ENCODE measurements around the gene RAB7A.
"Not testable (repeated sequence)": the region's sequence is repeated elsewhere in the genome, so short reads cannot be mapped to it uniquely, and the experiment has no call there.

Gene RAB7A

GRCh38 chr3:128710816-128711433 lies 15.1 kb upstream of the RAB7A start:
- DNase-seq (ENCODE audit: extremely low read depth in 1 of 2, low read depth in 1 of 2), result no peak

- DNase-seq (ENCODE audit: extremely low read depth in 1 of 2, low read depth in 1 of 2), result no peak
These were observed 13.1 kb upstream of the RAB7A start for GRCh38 chr3:128712848-128713247.

GRCh38 chr3:128714887-128715491 lies 11.0 kb upstream of the RAB7A start:
- no peak for DNase-seq (ENCODE audit: extremely low read depth in 1 of 2, low read depth in 1 of 2)

- not testable (repeated sequence) for DNase-seq (ENCODE audit: extremely low read depth in 1 of 2, low read depth in 1 of 2)
These were observed 7.1 kb upstream of the RAB7A start for GRCh38 chr3:128718892-128719291.

- no peak for DNase-seq (ENCODE audit: extremely low read depth in 1 of 2, low read depth in 1 of 2)
These were observed 5.1 kb upstream of the RAB7A start for GRCh38 chr3:128720891-128721290.

GRCh38 chr3:128723477-128723876 lies 2.5 kb upstream of the RAB7A start:
- no peak for DNase-seq (ENCODE audit: extremely low read depth in 1 of 2, low read depth in 1 of 2)

- no peak for DNase-seq (ENCODE audit: extremely low read depth in 1 of 2, low read depth in 1 of 2)
These were observed 398 bp upstream of the RAB7A start for GRCh38 chr3:128725547-128726022.

GRCh38 chr3:128727059-128727458 lies 1.1 kb downstream of the RAB7A start:
- DNase-seq (ENCODE audit: extremely low read depth in 1 of 2, low read depth in 1 of 2), result no peak

- DNase-seq (ENCODE audit: extremely low read depth in 1 of 2, low read depth in 1 of 2), result no peak
These were observed 1.5 kb downstream of the RAB7A start for GRCh38 chr3:128727485-128727884.

- DNase-seq (ENCODE audit: extremely low read depth in 1 of 2, low read depth in 1 of 2), result no peak
These were observed 2.0 kb downstream of the RAB7A start for GRCh38 chr3:128727996-128728395.

GRCh38 chr3:128728521-128728920 lies 2.5 kb downstream of the RAB7A start:
- DNase-seq (ENCODE audit: extremely low read depth in 1 of 2, low read depth in 1 of 2), result not testable (repeated sequence)

GRCh38 chr3:128730471-128730870 lies 4.5 kb downstream of the RAB7A start:
- DNase-seq (ENCODE audit: extremely low read depth in 1 of 2, low read depth in 1 of 2), result no peak

GRCh38 chr3:128734523-128735189 lies 8.7 kb downstream of the RAB7A start:
- no peak for DNase-seq (ENCODE audit: extremely low read depth in 1 of 2, low read depth in 1 of 2)

- DNase-seq (ENCODE audit: extremely low read depth in 1 of 2, low read depth in 1 of 2), result no peak
These were observed 9.3 kb downstream of the RAB7A start for GRCh38 chr3:128735287-128735686.

- no peak for DNase-seq (ENCODE audit: extremely low read depth in 1 of 2, low read depth in 1 of 2)
These were observed 9.9 kb downstream of the RAB7A start for GRCh38 chr3:128735884-128736283.

GRCh38 chr3:128736601-128737000 lies 10.6 kb downstream of the RAB7A start:
- DNase-seq (ENCODE audit: extremely low read depth in 1 of 2, low read depth in 1 of 2), result no peak

GRCh38 chr3:128740621-128741020 lies 14.6 kb downstream of the RAB7A start:
- no peak for DNase-seq (ENCODE audit: extremely low read depth in 1 of 2, low read depth in 1 of 2)

- no peak for DNase-seq (ENCODE audit: extremely low read depth in 1 of 2, low read depth in 1 of 2)
These were observed 17.0 kb downstream of the RAB7A start for GRCh38 chr3:128742821-128743594.

GRCh38 chr3:128745742-128746141 lies 19.8 kb downstream of the RAB7A start:
- no peak for DNase-seq (ENCODE audit: extremely low read depth in 1 of 2, low read depth in 1 of 2)

- DNase-seq (ENCODE audit: extremely low read depth in 1 of 2, low read depth in 1 of 2), result no peak
These were observed 20.9 kb downstream of the RAB7A start for GRCh38 chr3:128746881-128747280.

- no peak for DNase-seq (ENCODE audit: extremely low read depth in 1 of 2, low read depth in 1 of 2)
These were observed 22.6 kb downstream of the RAB7A start for GRCh38 chr3:128748557-128748956.

Data from stimulated activated CD8-positive, alpha-beta memory T cell treated with anti-CD3 and anti-CD28 coated beads, Interleukin-7, amount 100 ng/mL, for 48 hours (primary cell).